Neural progenitor cell (in vitro differentiated cells): ENCODE results near the gene LTBP2. TPM values are rescaled to one million over a fixed set of nuclear protein-coding genes. Genes with fewer than 3 reads are reported as not detected.

ENCODE experiments used
- DNase-seq: peaks from one replicate; pipeline ENCODE4 v3.0.0-alpha.2; 2016; ENCODE audit warnings: low spot score
- H2AFZ ChIP-seq: fragments of 200-600 bp; sonication (generic); replicated peaks from 2 replicates; pipeline ENCODE4 v1.6.1; 2016; ENCODE audit warnings: antibody characterized with exemption
- H3F3A ChIP-seq: fragments of 200-600 bp; sonication (generic); 2 replicates; pipeline ENCODE4 v1.6.1; 2016; ENCODE audit warnings: antibody characterized with exemption, low read depth
- H3K27ac ChIP-seq: fragments of 200-600 bp; sonication (generic); 2 replicates; pipeline ENCODE4 v1.5.1; 2016; ENCODE audit warnings: mild to moderate bottlenecking
- H3K27me3 ChIP-seq: fragments of 200-600 bp; sonication (generic); 2 replicates; pipeline ENCODE4 v1.6.1; 2016; ENCODE audit warnings: mild to moderate bottlenecking, moderate library complexity
- H3K36me3 ChIP-seq: fragments of 200-600 bp; sonication (generic); 2 replicates; pipeline ENCODE4 v1.5.1; 2016
- H3K4me1 ChIP-seq: fragments of 200-600 bp; sonication (generic); 2 replicates; pipeline ENCODE4 v1.6.1; 2016; ENCODE audit warnings: mixed run types
- H3K4me2 ChIP-seq: fragments of 200-600 bp; sonication (generic); 2 replicates; pipeline ENCODE4 v1.6.1; 2016
- H3K4me3 ChIP-seq: fragments of 200-600 bp; sonication (generic); 2 replicates; pipeline ENCODE4 v1.5.1; 2016
- H3K79me2 ChIP-seq: fragments of 200-600 bp; sonication (generic); 2 replicates; pipeline ENCODE4 v1.6.1; 2016; ENCODE audit warnings: low read depth
- H3K9ac ChIP-seq: fragments of 200-600 bp; sonication (generic); 2 replicates; pipeline ENCODE4 v1.6.1; 2016
- H3K9me3 ChIP-seq: fragments of 200-600 bp; sonication (generic); 2 replicates; pipeline ENCODE4 v1.5.1; 2016; ENCODE audit warnings: low read depth
- H4K20me1 ChIP-seq: fragments of 200-600 bp; sonication (generic); 2 replicates; pipeline ENCODE4 v1.6.1; 2016; ENCODE audit warnings: low read depth
- H3K27ac Mint-ChIP-seq: 3 replicates; pipeline ENCODE4 v1.8.0; 2021; ENCODE audit warnings: mixed read lengths
- H3K27me3 Mint-ChIP-seq: 2 replicates; pipeline ENCODE4 v1.8.0; 2022; ENCODE audit warnings: low read depth, mild to moderate bottlenecking, inconsistent platforms, moderate library complexity, mixed read lengths; ENCODE audit not compliant: insufficient read depth
- H3K36me3 Mint-ChIP-seq: 3 replicates; pipeline ENCODE4 v1.8.0; 2021; ENCODE audit warnings: mixed read lengths
- H3K4me1 Mint-ChIP-seq: 3 replicates; pipeline ENCODE4 v1.8.0; 2021; ENCODE audit warnings: mixed read lengths
- H3K4me3 Mint-ChIP-seq: 3 replicates; pipeline ENCODE4 v1.8.0; 2021; ENCODE audit warnings: mild to moderate bottlenecking, moderate library complexity, mixed read lengths
- H3K9me3 Mint-ChIP-seq: 3 replicates; pipeline ENCODE4 v1.8.0; 2020; ENCODE audit warnings: mixed read lengths
- EZH2 ChIP-seq: fragments of 200-600 bp; sonication (generic); IDR thresholded peaks from 2 replicates; pipeline ENCODE4 v1.6.1; 2017; ENCODE audit warnings: antibody characterized with exemption, mild to moderate bottlenecking, moderate library complexity
- EZH2phosphoT487 ChIP-seq: fragments of 200-600 bp; sonication (generic); IDR thresholded peaks from 2 replicates; pipeline ENCODE4 v1.6.1; 2017; ENCODE audit warnings: antibody characterized with exemption
- total RNA-seq: library from RNA; depleted of rRNA; stranded (reverse); fragments of >200 nt; gene quantifications from 2 replicates; pipeline ENCODE4 v1.2.3, GENCODE V29; 2015; ENCODE audit warnings: low replicate concordance
- TF ChIP-seq, protein P1 (sequence below): fragments of 200-600 bp; sonication (generic); IDR thresholded peaks from 2 replicates; pipeline ENCODE4 v1.5.1; 2017; ENCODE audit warnings: antibody characterized with exemption, mild to moderate bottlenecking

LTBP2 gene
- total RNA-seq, 1 donor from 2014 or later, result 0.43 TPM

DNA sequence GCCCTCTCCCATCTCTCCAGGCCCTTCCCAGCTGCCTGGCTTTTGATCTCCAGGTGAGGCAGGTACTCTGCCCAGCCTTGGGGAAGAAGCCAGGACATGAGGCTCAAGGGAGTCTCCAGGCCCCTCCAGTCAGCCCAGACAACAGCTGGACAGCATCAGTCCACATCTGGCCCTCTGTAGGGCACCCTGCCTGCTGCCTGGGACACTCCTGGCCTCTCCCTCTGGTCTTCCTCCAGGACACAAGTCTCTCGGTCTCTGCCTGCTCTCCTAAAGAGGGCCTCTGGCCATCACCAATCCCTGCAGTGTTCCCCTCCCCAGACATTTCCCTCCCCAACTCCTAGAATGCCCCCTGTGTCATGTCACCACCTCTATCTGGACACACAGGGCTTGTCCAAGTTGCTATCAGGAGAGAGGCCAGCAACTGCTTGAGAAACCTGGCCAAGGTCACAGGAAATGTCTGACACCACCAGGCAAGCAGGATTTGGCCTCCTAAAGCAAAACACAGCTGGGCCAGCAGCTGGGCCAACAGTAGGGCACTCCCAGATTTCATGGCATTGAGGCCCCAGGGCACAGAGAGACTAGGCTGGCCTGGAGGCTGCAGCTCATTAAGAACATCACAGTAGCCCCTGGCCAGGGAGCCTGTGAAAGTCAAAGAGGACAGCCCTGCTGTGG is 29.0 kb downstream of the LTBP2 start:
- peak overlapping the region; percentile 79 for H3K27ac Mint-ChIP-seq
- no peak overlapping the region for H3K4me2 ChIP-seq

DNA sequence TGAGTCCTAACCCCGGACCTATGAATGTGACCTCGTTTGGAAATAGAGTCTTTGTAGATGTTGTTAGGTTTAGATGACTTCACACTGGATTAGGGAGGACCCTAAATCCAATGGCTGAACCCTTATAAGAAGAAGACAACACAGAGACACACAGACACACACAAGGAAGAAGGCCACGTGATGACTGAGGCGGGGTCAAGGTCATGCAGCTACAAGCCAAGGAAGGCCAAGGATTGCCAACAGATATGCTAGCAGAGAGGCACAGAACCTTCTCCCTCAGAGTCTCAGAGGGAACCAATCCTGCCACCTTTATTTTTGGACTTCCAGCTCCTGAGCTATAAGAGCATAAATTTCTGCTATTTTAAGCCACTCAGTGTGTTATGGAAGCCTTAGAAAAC is 31.8 kb downstream of the LTBP2 start:
- H3K36me3 ChIP-seq, result no peaks in the 10 kb centered on the region
- Mint-ChIP-seq H3K36me3 (no peaks in the 10 kb centered on the region), H3K4me3 (no peak overlapping the region), H3K27ac (no peak overlapping the region), H3K9me3 (no peaks in the 10 kb centered on the region), H3K4me1 (peaks cover 7% of the 10 kb centered on the region), H3K27me3 (peaks cover 5% of the 10 kb centered on the region)
- no peak overlapping the region for H2AFZ ChIP-seq
- H3F3A ChIP-seq, result no peaks in the 10 kb centered on the region
- H3K79me2 ChIP-seq, result no peaks in the 10 kb centered on the region
- no peaks in the 10 kb centered on the region for H3K4me1 ChIP-seq
- no peak overlapping the region for H3K4me2 ChIP-seq
- no peak for DNase-seq
- TF ChIP-seq, protein P1, sequence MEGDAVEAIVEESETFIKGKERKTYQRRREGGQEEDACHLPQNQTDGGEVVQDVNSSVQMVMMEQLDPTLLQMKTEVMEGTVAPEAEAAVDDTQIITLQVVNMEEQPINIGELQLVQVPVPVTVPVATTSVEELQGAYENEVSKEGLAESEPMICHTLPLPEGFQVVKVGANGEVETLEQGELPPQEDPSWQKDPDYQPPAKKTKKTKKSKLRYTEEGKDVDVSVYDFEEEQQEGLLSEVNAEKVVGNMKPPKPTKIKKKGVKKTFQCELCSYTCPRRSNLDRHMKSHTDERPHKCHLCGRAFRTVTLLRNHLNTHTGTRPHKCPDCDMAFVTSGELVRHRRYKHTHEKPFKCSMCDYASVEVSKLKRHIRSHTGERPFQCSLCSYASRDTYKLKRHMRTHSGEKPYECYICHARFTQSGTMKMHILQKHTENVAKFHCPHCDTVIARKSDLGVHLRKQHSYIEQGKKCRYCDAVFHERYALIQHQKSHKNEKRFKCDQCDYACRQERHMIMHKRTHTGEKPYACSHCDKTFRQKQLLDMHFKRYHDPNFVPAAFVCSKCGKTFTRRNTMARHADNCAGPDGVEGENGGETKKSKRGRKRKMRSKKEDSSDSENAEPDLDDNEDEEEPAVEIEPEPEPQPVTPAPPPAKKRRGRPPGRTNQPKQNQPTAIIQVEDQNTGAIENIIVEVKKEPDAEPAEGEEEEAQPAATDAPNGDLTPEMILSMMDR, result no peak
- TF ChIP-seq EZH2phosphoT487, result no peak
- TF ChIP-seq EZH2, result no peak
- no peaks in the 10 kb centered on the region for H3K27me3 ChIP-seq
- H3K9me3 ChIP-seq, result no peaks in the 10 kb centered on the region
- no peaks in the 10 kb centered on the region for H4K20me1 ChIP-seq
- H3K9ac ChIP-seq, result no peak overlapping the region
- no peak overlapping the region for H3K27ac ChIP-seq
- H3K4me3 ChIP-seq, result no peak overlapping the region

More for the DNA sequence above, 29.0 kb downstream of the LTBP2 start:
- Mint-ChIP-seq H3K36me3 (no peaks in the 10 kb centered on the region), H3K9me3 (no peaks in the 10 kb centered on the region), H3K4me1 (peaks cover 7% of the 10 kb centered on the region), H3K27me3 (peaks cover 7% of the 10 kb centered on the region), H3K4me3 (no peak overlapping the region)
- no peak overlapping the region for H3K27ac ChIP-seq
- no peaks in the 10 kb centered on the region for H3K79me2 ChIP-seq
- no peak overlapping the region for H3K4me3 ChIP-seq
- no peak for DNase-seq
- H3K27me3 ChIP-seq, result no peaks in the 10 kb centered on the region
- H3K9ac ChIP-seq, result no peak overlapping the region
- H2AFZ ChIP-seq, result no peak overlapping the region
- H3K9me3 ChIP-seq, result no peaks in the 10 kb centered on the region
- H3F3A ChIP-seq, result no peaks in the 10 kb centered on the region
- no peaks in the 10 kb centered on the region for H4K20me1 ChIP-seq
- no peaks in the 10 kb centered on the region for H3K4me1 ChIP-seq
- TF ChIP-seq, protein P1, result no peak
- TF ChIP-seq EZH2, result no peak
- no peaks in the 10 kb centered on the region for H3K36me3 ChIP-seq

DNA sequence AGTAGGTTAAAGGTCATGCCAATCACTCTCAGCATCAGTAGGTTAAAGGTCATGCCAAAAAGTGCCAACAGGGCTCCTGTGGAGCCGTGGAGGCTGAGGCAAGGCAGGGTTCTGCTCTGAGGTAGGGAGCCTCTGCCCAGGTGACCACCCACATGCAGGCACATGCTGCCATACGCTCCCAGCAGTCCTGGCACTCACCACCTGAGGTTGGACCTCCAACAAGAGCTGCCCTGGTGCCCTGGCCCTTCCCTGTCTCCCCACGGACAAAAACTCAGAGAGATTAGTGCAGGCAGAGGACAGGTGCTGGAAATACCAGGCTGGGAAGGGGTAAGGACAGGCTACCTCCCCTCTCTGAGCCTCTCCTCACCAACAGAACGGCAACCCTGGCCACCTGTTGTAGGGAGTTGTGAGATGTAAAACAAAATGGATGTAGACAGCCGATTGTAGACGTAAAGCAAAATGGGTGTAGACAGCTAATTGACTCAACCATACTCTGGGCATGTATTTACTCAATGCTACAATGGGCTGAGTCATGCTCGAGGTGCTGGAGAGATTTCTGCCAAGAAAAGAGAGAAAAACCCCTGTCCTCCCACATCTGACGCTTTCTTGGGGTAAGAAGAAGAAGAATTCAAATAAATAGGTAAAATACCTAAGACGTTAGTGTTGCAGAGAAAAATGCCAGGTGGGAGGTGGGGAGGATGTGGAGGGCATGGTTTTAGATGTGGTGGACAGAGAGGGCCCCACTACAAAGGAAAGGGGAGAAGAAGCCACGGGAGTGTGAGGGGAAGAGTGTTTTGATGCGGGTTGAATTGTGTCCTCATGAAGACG is 32.4 kb downstream of the LTBP2 start:
- no peak for DNase-seq
- H3K4me3 Mint-ChIP-seq, result no peak overlapping the region
- H3K9me3 ChIP-seq, result no peaks in the 10 kb centered on the region
- TF ChIP-seq, protein P1, result no peak
- TF ChIP-seq EZH2, result no peak
- no peak for TF ChIP-seq EZH2phosphoT487
- no peaks in the 10 kb centered on the region for H3K36me3 ChIP-seq
- no peaks in the 10 kb centered on the region for H4K20me1 ChIP-seq
- no peak overlapping the region for H3K4me2 ChIP-seq
- H3K27me3 Mint-ChIP-seq, result peaks cover 5% of the 10 kb centered on the region
- H3K4me1 Mint-ChIP-seq, result peaks cover 9% of the 10 kb centered on the region
- no peaks in the 10 kb centered on the region for H3K36me3 Mint-ChIP-seq
- no peak overlapping the region for H3K4me3 ChIP-seq
- no peaks in the 10 kb centered on the region for H3K79me2 ChIP-seq
- H3F3A ChIP-seq, result no peaks in the 10 kb centered on the region
- H3K9ac ChIP-seq, result no peak overlapping the region
- no peaks in the 10 kb centered on the region for H3K27me3 ChIP-seq
- no peaks in the 10 kb centered on the region for H3K4me1 ChIP-seq
- H3K27ac ChIP-seq, result no peak overlapping the region
- H2AFZ ChIP-seq, result no peak overlapping the region
- H3K27ac Mint-ChIP-seq, result no peak overlapping the region
- no peaks in the 10 kb centered on the region for H3K9me3 Mint-ChIP-seq
